IMR-90 (cell line): ENCODE measurements around the gene GALNT12. TPM values are rescaled to one million over a fixed set of nuclear protein-coding genes. Genes with fewer than 3 reads are reported as not detected.

ENCODE experiments used
- ATAC-seq: fragments of 200-7000 bp; cut with Tn5 transposase; 2 replicates; pipeline ENCODE4 v1.9.1; 2020; ENCODE audit warnings: low read depth, mild to moderate bottlenecking, moderate library complexity
- BruUV-seq: library from RNA; stranded (reverse); fragments of 400-500 nt; replicated peaks from 2 replicates; lab custom pipeline; 2021; lab: Mats Ljungman, UMichigan
- CTCF ChIA-PET: fragments of 300-600 bp; formaldehyde crosslinking; extraction: SDS; loops from one replicate; lab custom pipeline; 2021; ENCODE audit warnings: antibody characterized with exemption; lab: Yijun Ruan, JAX
- POLR2A ChIA-PET: fragments of 300-600 bp; sonication (Branson Sonifier 250); formaldehyde crosslinking; loops from one replicate; lab custom pipeline; 2022; ENCODE audit warnings: antibody characterized with exemption; ENCODE audit not compliant: unreplicated experiment; lab: Charles Lee
- DNase-seq: peaks from one replicate; pipeline ENCODE4 v3.0.0; 2013
- H2AFZ ChIP-seq: replicated peaks from 2 replicates; pipeline ENCODE3; 2013; ENCODE audit warnings: low read length, mild to moderate bottlenecking; ENCODE audit not compliant: poor library complexity
- H2AK5ac ChIP-seq: 2 replicates; pipeline ENCODE4 v1.6.1; 2013; ENCODE audit warnings: low read depth, low read length, inconsistent platforms
- H2AK9ac ChIP-seq: replicated peaks from 2 replicates; pipeline ENCODE3; 2013; ENCODE audit warnings: mild to moderate bottlenecking, low read depth, low read length, moderate library complexity; ENCODE audit not compliant: poor library complexity
- H2BK120ac ChIP-seq: 2 replicates; pipeline ENCODE4 v1.6.1; 2013; ENCODE audit warnings: low read depth, low read length, inconsistent platforms
- H2BK15ac ChIP-seq: 3 replicates; pipeline ENCODE4 v1.6.1; 2013; ENCODE audit warnings: low read depth, low read length, inconsistent platforms
- H2BK20ac ChIP-seq: 2 replicates; pipeline ENCODE4 v1.6.1; 2013; ENCODE audit warnings: low read depth, mild to moderate bottlenecking, inconsistent platforms, low read length, moderate library complexity
- H2BK5ac ChIP-seq: 2 replicates; pipeline ENCODE4 v1.6.1; 2013; ENCODE audit warnings: mild to moderate bottlenecking, low read depth, low read length, inconsistent platforms; ENCODE audit not compliant: poor library complexity, severe bottlenecking
- H3K14ac ChIP-seq: replicated peaks from 2 replicates; pipeline ENCODE4 v1.6.1; 2013; ENCODE audit warnings: low read depth, low read length, inconsistent platforms
- H3K18ac ChIP-seq: 2 replicates; pipeline ENCODE4 v1.6.1; 2013; ENCODE audit warnings: low read depth, low read length, control low read depth
- H3K23ac ChIP-seq: 2 replicates; pipeline ENCODE4 v1.6.1; 2013; ENCODE audit warnings: low read depth, low read length, inconsistent platforms
- H3K27ac ChIP-seq: 2 replicates; pipeline ENCODE4 v1.5.1; 2013; ENCODE audit warnings: mild to moderate bottlenecking, control low read depth, low read length; ENCODE audit not compliant: insufficient read depth
- H3K27me3 ChIP-seq: 2 replicates; pipeline ENCODE4 v1.6.1; 2013; ENCODE audit warnings: low read length; ENCODE audit not compliant: control insufficient read depth, insufficient read depth
- H3K36me3 ChIP-seq: 2 replicates; pipeline ENCODE4 v1.6.1; 2013; ENCODE audit warnings: low read length, mixed read lengths; ENCODE audit not compliant: control insufficient read depth, insufficient read depth
- H3K4ac ChIP-seq: 2 replicates; pipeline ENCODE4 v1.6.1; 2013; ENCODE audit warnings: low read depth, low read length, inconsistent platforms
- H3K4me1 ChIP-seq: 2 replicates; pipeline ENCODE4 v1.6.1; 2013; ENCODE audit warnings: low read length, mixed read lengths; ENCODE audit not compliant: control insufficient read depth, insufficient read depth
- H3K4me2 ChIP-seq: 2 replicates; pipeline ENCODE4 v1.6.1; 2013; ENCODE audit warnings: low read depth, mild to moderate bottlenecking, control low read depth, low read length, moderate library complexity
- H3K4me3 ChIP-seq: 2 replicates; pipeline ENCODE4 v1.5.1; 2013; ENCODE audit warnings: low read depth, mild to moderate bottlenecking, control low read depth, low read length, moderate library complexity; ENCODE audit not compliant: insufficient read depth
- H3K56ac ChIP-seq: 2 replicates; pipeline ENCODE4 v1.6.1; 2013; ENCODE audit warnings: low read length, inconsistent platforms; ENCODE audit not compliant: insufficient read depth; ENCODE audit errors: extremely low read depth
- H3K79me1 ChIP-seq, 2 experiments: 2 replicates each; pipeline ENCODE4 v1.6.1; 2013; ENCODE audit warnings: low read length in 2 of 2, inconsistent platforms in 1 of 2, low read depth in 1 of 2
- H3K9ac ChIP-seq: 2 replicates; pipeline ENCODE4 v1.6.1; 2013; ENCODE audit warnings: low read depth, low read length, control low read depth
- H3K9me1 ChIP-seq: 2 replicates; pipeline ENCODE4 v1.6.1; 2013; ENCODE audit warnings: low read length, inconsistent platforms; ENCODE audit not compliant: insufficient read depth
- H3K9me3 ChIP-seq: 2 replicates; pipeline ENCODE4 v1.6.1; 2013; ENCODE audit warnings: low read length; ENCODE audit not compliant: control insufficient read depth, insufficient read depth
- H4K20me1 ChIP-seq: 2 replicates; pipeline ENCODE4 v1.6.1; 2013; ENCODE audit warnings: low read length, inconsistent platforms; ENCODE audit not compliant: insufficient read depth
- H4K5ac ChIP-seq: 2 replicates; pipeline ENCODE4 v1.6.1; 2013; ENCODE audit warnings: mild to moderate bottlenecking, low read depth, low read length, control low read depth
- H4K8ac ChIP-seq, 2 experiments: 2 replicates each; pipeline ENCODE4 v1.6.1; 2013; ENCODE audit warnings: low read depth in 2 of 2, low read length in 2 of 2, control low read depth in 1 of 2, inconsistent platforms in 1 of 2
- H4K91ac ChIP-seq: 2 replicates; pipeline ENCODE4 v1.6.1; 2013; ENCODE audit warnings: low read depth, low read length, inconsistent platforms; ENCODE audit not compliant: insufficient read depth
- BHLHE40 ChIP-seq: fragments of 150-350 bp; IDR thresholded peaks from 2 replicates; pipeline ENCODE4 v1.6.1; 2016; ENCODE audit warnings: mild to moderate bottlenecking, low read depth, low read length
- CEBPB ChIP-seq: IDR thresholded peaks from 2 replicates; pipeline ENCODE4 v1.6.1; 2012; ENCODE audit warnings: low read depth, low read length, improper control_type of control experiment
- CHD1 ChIP-seq: IDR thresholded peaks from 2 replicates; pipeline ENCODE4 v1.6.1; 2012; ENCODE audit warnings: low read depth, low read length, improper control_type of control experiment
- FOS ChIP-seq: fragments of 150-350 bp; IDR thresholded peaks from 2 replicates; pipeline ENCODE4 v1.6.1; 2016; ENCODE audit warnings: low read depth, low read length
- MAFK ChIP-seq: IDR thresholded peaks from 2 replicates; pipeline ENCODE4 v1.6.1; 2012; ENCODE audit warnings: low read depth, low read length, improper control_type of control experiment
- MAZ ChIP-seq: IDR thresholded peaks from 2 replicates; pipeline ENCODE4 v1.6.1; 2012; ENCODE audit warnings: low read depth, mild to moderate bottlenecking, low read length, improper control_type of control experiment, moderate library complexity, borderline replicate concordance
- MXI1 ChIP-seq: IDR thresholded peaks from 2 replicates; pipeline ENCODE4 v1.6.1; 2012; ENCODE audit warnings: low read depth, mild to moderate bottlenecking, low read length, moderate library complexity, borderline replicate concordance
- NFE2L2 ChIP-seq: fragments of 150-350 bp; IDR thresholded peaks from 2 replicates; pipeline ENCODE4 v1.6.1; 2016; ENCODE audit warnings: low read depth, mild to moderate bottlenecking, low read length
- POLR2A ChIP-seq: IDR thresholded peaks from 2 replicates; pipeline ENCODE4 v1.6.1; 2012; ENCODE audit warnings: mild to moderate bottlenecking, low read depth, low read length
- RAD21 ChIP-seq: IDR thresholded peaks from 2 replicates; pipeline ENCODE4 v1.6.1; 2012; ENCODE audit warnings: low read length, improper control_type of control experiment
- RCOR1 ChIP-seq: IDR thresholded peaks from 2 replicates; pipeline ENCODE4 v1.6.1; 2012; ENCODE audit warnings: mild to moderate bottlenecking, low read length, improper control_type of control experiment; ENCODE audit not compliant: insufficient replicate concordance
- RFX5 ChIP-seq: IDR thresholded peaks from 2 replicates; pipeline ENCODE4 v1.8.0; 2012; ENCODE audit warnings: low read depth, mild to moderate bottlenecking, low read length, moderate library complexity
- SMC3 ChIP-seq: fragments of 150-350 bp; IDR thresholded peaks from 2 replicates; pipeline ENCODE4 v1.6.1; 2016; ENCODE audit warnings: low read depth, mild to moderate bottlenecking, antibody characterized with exemption, low read length, moderate library complexity
- WGBS, 2 experiments: methylation state at CpG; one replicate each; pipeline versions ENCODE4 v1.1.5 to v1.1.7; 2013; ENCODE audit warnings: missing lambda C conversion rate in 2 of 2; ENCODE audit not compliant: insufficient read length in 1 of 2; ENCODE audit errors: extremely low coverage in 2 of 2; 5-methylcytosine and 5-hydroxymethylcytosine counted together
- dilution Hi-C: fragments of 300-500 bp; cut with HindIII; formaldehyde crosslinking; loops from one replicate; pipeline ENCODE4 v1.14.3; 2018; ENCODE audit warnings: low sequenced_read_pairs; ENCODE audit not compliant: unreplicated experiment
- in situ Hi-C: fragments of 300-500 bp; cut with MboI; formaldehyde crosslinking; loops from 3 replicates; pipeline ENCODE4 v1.14.3; 2019; ENCODE audit warnings: low sequenced_read_pairs, inconsistent platforms, mixed read lengths
- intact Hi-C: fragments of 100-400 bp; cut with micrococcal nuclease; formaldehyde crosslinking; loops from 2 replicates; pipeline ENCODE4 v1.10.0; 2022
- polyA plus RNA-seq, 3 experiments: library from polyadenylated mRNA; depleted of rRNA; stranded (reverse); fragments of >200 nt; gene quantifications; 2 replicates each; pipeline ENCODE4 v1.2.3, GENCODE V29; 2012; ENCODE audit warnings: low replicate concordance in 1 of 3
- total RNA-seq: library from RNA; depleted of rRNA; stranded (reverse); fragments of >200 nt; gene quantifications from 2 replicates; pipeline ENCODE4 v1.2.3, GENCODE V29; 2012
- TF ChIP-seq, protein P1 (sequence below): fragments of 150-350 bp; IDR thresholded peaks from 2 replicates; pipeline ENCODE4 v1.6.1; 2017; ENCODE audit warnings: mild to moderate bottlenecking, antibody characterized with exemption, low read length, low read depth
- TF ChIP-seq, protein P2 (sequence below): conservative IDR thresholded peaks from 2 replicates; pipeline ENCODE4 v1.5.1; 2012; ENCODE audit warnings: mild to moderate bottlenecking, low read depth, low read length, improper control_type of control experiment
- TF ChIP-seq, protein P3 (sequence below): fragments of 150-350 bp; IDR thresholded peaks from 2 replicates; pipeline ENCODE4 v1.6.1; 2016; ENCODE audit warnings: low read depth, mild to moderate bottlenecking, low read length, moderate library complexity, borderline replicate concordance

Gene GALNT12
- total and polyA plus RNA-seq, 2 of the 4 experiments (the other 2 are of a cell fraction) = 2.3 to 2.5 TPM

GRCh38 chr9:98797491-98797890 lies 10.0 kb upstream of the GALNT12 start:
- H4K5ac ChIP-seq = no peak overlapping the region

More at GRCh38 chr9:98797491-98797890, 10.0 kb upstream of the GALNT12 start:
- H2AFZ ChIP-seq = no peak overlapping the region
- no CpG with 5 or more reads among the region's 4 CpGs for WGBS, 2 experiments
- no peak overlapping the region for H3K23ac ChIP-seq
- ATAC-seq (no peak), DNase-seq (no peak)
- no peak overlapping the region for H2AK5ac ChIP-seq
- ChIA-PET CTCF (interaction anchor here (0.6 kb wide), 1 partner anchor 292 kb away, joined by 4 read pairs; no protein-coding TSS in a partner anchor), POLR2A (no interaction called here)
- H3K9ac ChIP-seq = no peak overlapping the region
- H3K4me1 ChIP-seq = peaks cover 6% of the 10 kb centered on the region
- no peak overlapping the region for H2BK15ac ChIP-seq
- H3K36me3 ChIP-seq = no peaks in the 10 kb centered on the region
- no peak for TF ChIP-seq CHD1
- TF ChIP-seq RAD21 = no peak
- TF ChIP-seq BHLHE40 = no peak
- TF ChIP-seq MXI1 = no peak
- no peak for TF ChIP-seq RCOR1
- TF ChIP-seq NFE2L2 = no peak
- TF ChIP-seq SMC3 = no peak
- TF ChIP-seq MAFK = no peak
- TF ChIP-seq, protein P1, sequence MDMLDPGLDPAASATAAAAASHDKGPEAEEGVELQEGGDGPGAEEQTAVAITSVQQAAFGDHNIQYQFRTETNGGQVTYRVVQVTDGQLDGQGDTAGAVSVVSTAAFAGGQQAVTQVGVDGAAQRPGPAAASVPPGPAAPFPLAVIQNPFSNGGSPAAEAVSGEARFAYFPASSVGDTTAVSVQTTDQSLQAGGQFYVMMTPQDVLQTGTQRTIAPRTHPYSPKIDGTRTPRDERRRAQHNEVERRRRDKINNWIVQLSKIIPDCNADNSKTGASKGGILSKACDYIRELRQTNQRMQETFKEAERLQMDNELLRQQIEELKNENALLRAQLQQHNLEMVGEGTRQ = no peak
- no peak for TF ChIP-seq MAZ
- TF ChIP-seq, protein P2, sequence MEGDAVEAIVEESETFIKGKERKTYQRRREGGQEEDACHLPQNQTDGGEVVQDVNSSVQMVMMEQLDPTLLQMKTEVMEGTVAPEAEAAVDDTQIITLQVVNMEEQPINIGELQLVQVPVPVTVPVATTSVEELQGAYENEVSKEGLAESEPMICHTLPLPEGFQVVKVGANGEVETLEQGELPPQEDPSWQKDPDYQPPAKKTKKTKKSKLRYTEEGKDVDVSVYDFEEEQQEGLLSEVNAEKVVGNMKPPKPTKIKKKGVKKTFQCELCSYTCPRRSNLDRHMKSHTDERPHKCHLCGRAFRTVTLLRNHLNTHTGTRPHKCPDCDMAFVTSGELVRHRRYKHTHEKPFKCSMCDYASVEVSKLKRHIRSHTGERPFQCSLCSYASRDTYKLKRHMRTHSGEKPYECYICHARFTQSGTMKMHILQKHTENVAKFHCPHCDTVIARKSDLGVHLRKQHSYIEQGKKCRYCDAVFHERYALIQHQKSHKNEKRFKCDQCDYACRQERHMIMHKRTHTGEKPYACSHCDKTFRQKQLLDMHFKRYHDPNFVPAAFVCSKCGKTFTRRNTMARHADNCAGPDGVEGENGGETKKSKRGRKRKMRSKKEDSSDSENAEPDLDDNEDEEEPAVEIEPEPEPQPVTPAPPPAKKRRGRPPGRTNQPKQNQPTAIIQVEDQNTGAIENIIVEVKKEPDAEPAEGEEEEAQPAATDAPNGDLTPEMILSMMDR = no peak
- no peak for TF ChIP-seq FOS
- no peak for TF ChIP-seq CEBPB
- no peak for TF ChIP-seq POLR2A
- TF ChIP-seq, protein P3, sequence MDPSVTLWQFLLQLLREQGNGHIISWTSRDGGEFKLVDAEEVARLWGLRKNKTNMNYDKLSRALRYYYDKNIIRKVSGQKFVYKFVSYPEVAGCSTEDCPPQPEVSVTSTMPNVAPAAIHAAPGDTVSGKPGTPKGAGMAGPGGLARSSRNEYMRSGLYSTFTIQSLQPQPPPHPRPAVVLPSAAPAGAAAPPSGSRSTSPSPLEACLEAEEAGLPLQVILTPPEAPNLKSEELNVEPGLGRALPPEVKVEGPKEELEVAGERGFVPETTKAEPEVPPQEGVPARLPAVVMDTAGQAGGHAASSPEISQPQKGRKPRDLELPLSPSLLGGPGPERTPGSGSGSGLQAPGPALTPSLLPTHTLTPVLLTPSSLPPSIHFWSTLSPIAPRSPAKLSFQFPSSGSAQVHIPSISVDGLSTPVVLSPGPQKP = no peak
- TF ChIP-seq RFX5 = no peak
- no peak overlapping the region for H2BK20ac ChIP-seq
- H4K91ac ChIP-seq = no peak overlapping the region
- peaks cover 9% of the 10 kb centered on the region for H4K20me1 ChIP-seq
- H2BK5ac ChIP-seq = no peak overlapping the region
- H2AK9ac ChIP-seq = no peak overlapping the region
- no peak overlapping the region for H3K14ac ChIP-seq
- no peaks in the 10 kb centered on the region for H3K27me3 ChIP-seq
- no peak overlapping the region for H3K56ac ChIP-seq
- H3K9me1 ChIP-seq = 0 out of 2 replicates have a peak, but pooled peaks cover 9% of the 10 kb centered on the region
- no peak overlapping the region for H3K27ac ChIP-seq
- H3K79me1 ChIP-seq = peaks cover 17 to 20% of the 10 kb centered on the region in 2 experiments
- no peaks in the 10 kb centered on the region; the same call in 1 of the 2 replicates for H3K9me3 ChIP-seq
- H4K8ac ChIP-seq = no peak overlapping the region
- BruUV-seq = no TSS peak
- H2BK120ac ChIP-seq = no peak overlapping the region
- intact Hi-C loops = no loop called here
- no peak overlapping the region for H3K4me2 ChIP-seq
- H3K4ac ChIP-seq = no peak overlapping the region
- no peak overlapping the region for H3K18ac ChIP-seq
- H3K4me3 ChIP-seq = no peak overlapping the region
- in situ Hi-C loops = no loop called here
- dilution Hi-C loops = no loop called here
